Stimulated activated CD8-positive, alpha-beta memory T cell treated with anti-CD3 and anti-CD28 coated beads, Interleukin-2, amount 100 ng/mL, for 1 hour (primary cell): ENCODE results near the gene DTNB.

ENCODE experiments used
- DNase-seq, 2 donors: peaks; one replicate each; pipeline ENCODE4 v3.0.0-alpha.2; 2020; ENCODE audit warnings: low read depth in 2 of 2

The DTNB gene

GRCh38 chr2:25342372-25343186 is 330.8 kb downstream of the DTNB start:
- peak; percentile 54 to 57 for DNase-seq

GRCh38 chr2:25341753-25342371 is 331.5 kb downstream of the DTNB start, which contains the start of gene DNMT3A:
Gene DNMT3A, minus strand, starts transcription at chr2:25341925. Its CDS starts 27,941 bp downstream, at chr2:25313984.
- peak in 1 of 2 donors; percentile 43 for DNase-seq

- DNase-seq, result no peak
Observed at GRCh38 chr2:25341011-25341727, 332.2 kb downstream of the DTNB start.

DNA sequence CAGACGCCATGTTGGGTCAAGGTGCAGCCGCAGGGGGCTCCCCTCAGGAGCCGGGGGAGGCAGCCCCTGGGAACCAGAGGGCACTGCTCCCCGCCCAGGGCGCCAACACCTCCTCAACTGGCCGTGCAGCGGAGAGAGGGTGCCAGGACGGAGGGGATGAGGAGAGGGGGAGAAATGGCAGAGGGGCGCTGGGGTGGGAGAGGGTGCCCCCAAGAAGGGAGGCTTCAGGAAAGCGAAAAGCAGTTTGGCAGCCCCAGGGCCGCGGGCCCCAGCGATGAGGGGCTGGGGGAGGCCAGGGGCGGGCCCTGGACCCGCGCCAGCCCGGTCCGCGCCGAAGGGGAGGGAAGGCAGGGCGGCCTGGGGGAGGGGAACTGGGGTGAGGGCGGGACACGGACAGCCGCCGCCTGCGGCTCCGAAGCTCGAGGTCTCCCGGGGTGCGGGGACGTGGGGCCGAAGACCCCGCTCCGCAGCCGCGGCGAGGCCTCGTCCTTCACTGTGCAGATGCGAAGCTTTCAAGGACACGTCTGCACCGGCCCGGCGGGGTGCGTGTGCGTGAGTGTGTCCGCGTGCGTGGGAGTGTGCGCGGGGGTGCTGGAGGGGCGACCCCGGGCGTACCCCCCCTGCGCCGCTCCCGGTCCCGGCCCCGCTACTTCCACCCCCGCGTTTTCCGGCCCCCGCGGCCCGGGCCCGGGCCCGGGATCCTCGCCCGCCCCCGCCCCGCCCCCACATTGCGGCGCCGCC is 333.0 kb downstream of the DTNB start:
- no peak for DNase-seq

- no peak for DNase-seq
Observed at GRCh38 chr2:25339791-25340180, 333.6 kb downstream of the DTNB start.

- DNase-seq, result no peak
Observed at GRCh38 chr2:25339211-25339674, 334.1 kb downstream of the DTNB start.

DNA sequence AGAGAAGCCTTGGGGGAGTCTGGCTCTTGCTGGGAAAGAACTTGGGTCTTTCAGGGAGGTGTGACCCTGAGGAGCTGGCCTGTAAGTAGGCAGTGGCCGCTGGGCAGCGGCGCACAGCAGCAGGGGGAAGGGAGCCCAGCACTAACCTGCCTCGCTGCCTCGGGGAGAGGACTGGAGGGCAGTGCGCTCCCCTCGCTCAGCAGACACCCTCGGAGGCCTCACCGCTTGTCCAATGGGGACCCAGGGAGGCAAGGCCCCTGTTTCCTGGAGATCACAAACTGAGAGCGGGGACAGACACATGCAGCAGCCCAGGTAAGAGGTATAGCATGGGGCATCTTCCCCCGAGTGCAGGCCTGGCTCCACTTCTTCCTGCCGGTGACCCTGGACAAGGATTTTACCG is 335.0 kb downstream of the DTNB start:
- no peak for DNase-seq

- no peak for DNase-seq
Observed at GRCh38 chr2:25337891-25338290, 335.5 kb downstream of the DTNB start.

GRCh38 chr2:25337276-25337675 is 336.1 kb downstream of the DTNB start:
- no peak for DNase-seq

DNA sequence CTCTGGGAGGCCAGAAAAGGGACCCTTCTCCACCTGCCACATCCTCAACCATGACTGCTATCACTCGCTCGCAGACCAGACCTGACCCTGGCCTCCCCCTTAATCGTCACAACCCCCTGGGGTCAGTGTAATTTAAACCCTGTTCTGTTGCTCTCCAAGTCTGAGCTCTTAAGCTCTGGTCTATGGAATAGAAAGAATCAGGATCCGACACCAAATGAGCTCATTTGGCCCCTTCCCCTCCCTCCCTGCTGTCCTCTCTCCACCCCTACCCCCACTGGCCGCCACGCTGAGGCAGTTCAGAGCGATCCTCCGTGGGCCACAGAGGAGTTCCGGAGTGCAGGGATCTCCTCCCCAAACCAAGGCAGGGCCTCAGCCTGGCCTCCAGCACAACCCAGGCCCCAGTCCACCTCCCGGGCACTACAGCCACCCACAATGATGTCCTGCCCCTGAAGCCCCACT is 337.0 kb downstream of the DTNB start:
- DNase-seq, result no peak

DNA sequence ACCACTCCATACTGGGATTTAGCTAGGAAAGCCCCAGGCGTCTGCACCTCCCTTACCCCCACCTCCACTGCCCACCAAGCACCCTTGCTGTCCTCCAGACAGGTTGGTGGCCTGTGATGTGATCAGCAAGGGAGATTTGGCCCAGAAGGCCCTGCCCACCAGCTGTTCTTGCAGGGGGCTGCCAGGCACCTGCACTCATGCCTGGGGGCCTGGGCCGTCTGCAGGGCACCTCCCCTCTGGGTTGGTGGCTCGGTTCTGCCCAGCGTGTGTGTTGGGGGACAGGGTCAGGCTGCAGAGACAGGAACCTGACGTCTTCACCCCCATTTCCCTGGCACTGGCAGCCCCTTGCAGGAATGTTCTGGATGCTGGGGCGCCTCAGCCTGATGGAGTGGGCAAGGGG is 337.4 kb downstream of the DTNB start:
- no peak for DNase-seq

- DNase-seq, result no peak
Observed at GRCh38 chr2:25335204-25335603, 338.2 kb downstream of the DTNB start.

DNA sequence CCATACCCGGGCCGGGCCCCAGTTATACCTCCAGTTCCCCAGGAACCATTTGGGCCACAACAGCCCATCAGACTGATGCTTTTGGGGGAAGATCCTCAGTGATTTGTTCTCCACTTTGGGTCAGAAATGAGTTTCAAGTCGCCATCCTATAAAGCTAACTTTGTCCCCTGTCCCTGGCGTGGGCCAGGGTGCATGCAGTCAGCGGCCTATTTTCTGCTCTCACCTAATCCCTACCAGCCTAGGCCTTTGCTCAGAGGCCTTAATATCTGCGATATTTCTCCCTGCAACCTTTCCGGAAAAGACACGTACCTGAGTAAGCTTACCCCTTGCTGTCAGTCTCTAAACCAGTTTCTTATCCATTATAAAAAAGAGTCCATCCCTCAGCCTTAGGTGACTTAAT is 338.9 kb downstream of the DTNB start:
- DNase-seq, result no peak

DNA sequence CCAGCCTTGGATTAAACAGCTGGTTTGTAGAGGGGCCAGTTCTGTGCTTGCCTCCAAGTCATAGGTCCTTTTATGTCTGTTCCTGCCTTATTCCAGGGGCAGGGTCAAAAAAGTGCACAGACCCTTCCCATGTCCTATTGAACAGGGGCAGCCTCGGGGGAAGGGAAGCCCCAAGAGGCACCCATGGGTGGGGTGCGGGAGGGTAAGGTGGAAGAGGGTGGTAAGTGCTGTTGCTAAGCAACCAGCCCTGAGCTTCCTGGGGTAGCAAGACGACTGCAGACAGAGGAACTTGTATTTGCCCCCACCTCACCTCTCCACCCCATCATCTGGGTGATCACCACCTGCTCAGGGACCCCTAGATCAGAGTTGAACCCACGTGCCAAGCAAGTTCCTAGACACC is 339.4 kb downstream of the DTNB start:
- no peak for DNase-seq

GRCh38 chr2:25332571-25332970 is 340.8 kb downstream of the DTNB start:
- no peak for DNase-seq

- no peak for DNase-seq
Observed at GRCh38 chr2:25331686-25332365, 341.6 kb downstream of the DTNB start.

- DNase-seq, result no peak
Observed at GRCh38 chr2:25330937-25331336, 342.4 kb downstream of the DTNB start.

DNA sequence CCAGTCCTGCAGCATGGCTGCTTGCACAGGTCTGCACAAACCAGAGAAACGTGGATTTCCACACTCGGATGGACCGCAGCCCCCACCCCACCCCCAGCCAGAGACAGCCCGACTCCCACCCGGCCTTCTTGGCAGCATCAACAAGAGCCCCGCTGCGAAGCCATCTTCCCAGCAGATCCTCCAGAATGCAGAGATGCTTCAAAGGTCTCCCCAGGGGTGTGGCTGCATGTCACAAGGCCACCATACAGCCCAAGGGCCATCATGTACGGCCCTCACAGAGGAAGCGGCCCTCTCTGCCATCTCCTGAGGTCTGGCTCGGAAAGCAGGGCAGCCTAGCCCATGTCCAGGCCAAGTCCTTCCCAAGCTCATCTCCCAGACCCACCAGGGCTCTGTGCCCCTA is 343.1 kb downstream of the DTNB start:
- DNase-seq, result no peak

GRCh38 chr2:25328152-25329085 is 345.0 kb downstream of the DTNB start:
- DNase-seq, result no peak
